Neural progenitor cell (in vitro differentiated cells): Measurements from ENCODE around the gene CCNE1.

Experiments
- EZH2 ChIP-seq: fragments of 200-600 bp; sonication (generic); IDR thresholded peaks from 2 replicates; pipeline ENCODE4 v1.6.1; 2017; ENCODE audit warnings: antibody characterized with exemption, mild to moderate bottlenecking, moderate library complexity
- EZH2phosphoT487 ChIP-seq: fragments of 200-600 bp; sonication (generic); IDR thresholded peaks from 2 replicates; pipeline ENCODE4 v1.6.1; 2017; ENCODE audit warnings: antibody characterized with exemption
- TF ChIP-seq, protein P1 (sequence below): fragments of 200-600 bp; sonication (generic); IDR thresholded peaks from 2 replicates; pipeline ENCODE4 v1.5.1; 2017; ENCODE audit warnings: antibody characterized with exemption, mild to moderate bottlenecking

DNA sequence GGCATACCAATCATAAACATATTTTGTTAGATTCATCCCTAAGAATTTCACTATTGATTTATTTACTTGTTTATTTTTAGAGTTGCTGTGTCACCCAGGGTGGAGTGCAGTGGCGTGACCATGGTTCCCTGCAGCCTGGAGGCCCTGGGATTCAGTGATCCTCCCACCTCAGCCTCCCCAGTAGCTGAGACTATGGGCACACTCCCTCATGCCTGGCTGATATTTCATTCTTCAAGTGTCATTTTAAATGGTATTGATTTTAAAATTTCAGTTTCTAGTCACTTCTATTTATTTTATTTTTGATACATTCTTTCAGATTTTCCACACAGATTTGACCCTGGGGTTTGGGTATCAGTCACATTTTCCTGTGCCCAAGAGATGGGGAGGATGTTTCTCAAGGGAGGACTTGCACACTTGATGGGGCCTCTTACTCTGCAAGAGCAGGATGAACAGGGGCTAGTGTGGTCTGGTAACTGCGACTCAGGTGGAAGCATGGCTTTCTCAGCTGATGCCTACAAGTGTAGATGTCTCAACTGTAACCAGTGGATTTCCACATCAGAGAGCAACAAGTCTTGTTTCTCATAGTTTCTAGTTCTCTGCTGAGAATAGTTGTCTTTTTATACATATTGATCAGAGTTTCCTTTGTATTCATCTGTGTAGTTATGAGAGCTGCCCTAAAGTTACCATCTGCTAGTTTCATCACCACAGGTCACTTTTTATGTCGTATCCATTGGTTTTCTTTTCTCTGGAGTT, 40.2 kb downstream of the CCNE1 start:
- TF ChIP-seq, protein P1, sequence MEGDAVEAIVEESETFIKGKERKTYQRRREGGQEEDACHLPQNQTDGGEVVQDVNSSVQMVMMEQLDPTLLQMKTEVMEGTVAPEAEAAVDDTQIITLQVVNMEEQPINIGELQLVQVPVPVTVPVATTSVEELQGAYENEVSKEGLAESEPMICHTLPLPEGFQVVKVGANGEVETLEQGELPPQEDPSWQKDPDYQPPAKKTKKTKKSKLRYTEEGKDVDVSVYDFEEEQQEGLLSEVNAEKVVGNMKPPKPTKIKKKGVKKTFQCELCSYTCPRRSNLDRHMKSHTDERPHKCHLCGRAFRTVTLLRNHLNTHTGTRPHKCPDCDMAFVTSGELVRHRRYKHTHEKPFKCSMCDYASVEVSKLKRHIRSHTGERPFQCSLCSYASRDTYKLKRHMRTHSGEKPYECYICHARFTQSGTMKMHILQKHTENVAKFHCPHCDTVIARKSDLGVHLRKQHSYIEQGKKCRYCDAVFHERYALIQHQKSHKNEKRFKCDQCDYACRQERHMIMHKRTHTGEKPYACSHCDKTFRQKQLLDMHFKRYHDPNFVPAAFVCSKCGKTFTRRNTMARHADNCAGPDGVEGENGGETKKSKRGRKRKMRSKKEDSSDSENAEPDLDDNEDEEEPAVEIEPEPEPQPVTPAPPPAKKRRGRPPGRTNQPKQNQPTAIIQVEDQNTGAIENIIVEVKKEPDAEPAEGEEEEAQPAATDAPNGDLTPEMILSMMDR, result no peak
- TF ChIP-seq EZH2phosphoT487 (no peak), EZH2 (no peak)
